ENCODE results near the gene C2CD2.

The C2CD2 gene

GRCh38 chr21:41883582-41883981 is 70.2 kb downstream of the C2CD2 start:
- H3K27ac ChIP-seq = no peak overlapping the region
- H3K4me1 ChIP-seq = peaks cover 0 to 6% (median 0%) of the 10 kb centered on the region in 4 donors
- DNase-seq = no peak
- intact Hi-C loops (cut with DNase I; ENCODE audit: low total_unique reads) = no loop called here
- peaks cover 0 to 10% (median 6%) of the 10 kb centered on the region in 3 donors for H3K36me3 ChIP-seq
- TF ChIP-seq CTCF (IDR thresholded peaks at IDR 0.05) = no peak
- H3K27me3 ChIP-seq = no peaks in the 10 kb centered on the region
- H3K9me3 ChIP-seq = no peaks in the 10 kb centered on the region
- no peak overlapping the region for H3K4me3 ChIP-seq

- Histone ChIP-seq H3K27me3 (no peaks in the 10 kb centered on the region), H3K4me1 (peaks cover 0 to 19% (median 9%) of the 10 kb centered on the region in 4 donors), H3K9me3 (no peaks in the 10 kb centered on the region), H3K27ac (no peak overlapping the region), H3K36me3 (no peaks in the 10 kb centered on the region), H3K4me3 (no peak overlapping the region)
- intact Hi-C loops (cut with DNase I; ENCODE audit: low total_unique reads) = no loop called here
- DNase-seq = no peak
- TF ChIP-seq CTCF (IDR thresholded peaks at IDR 0.05) = no peak
Measured at GRCh38 chr21:41881051-41881450, 72.8 kb downstream of the C2CD2 start.

- no peaks in the 10 kb centered on the region for H3K27me3 ChIP-seq
- H3K4me1 ChIP-seq = peaks cover 0 to 19% (median 9%) of the 10 kb centered on the region in 4 donors
- DNase-seq = no peak
- intact Hi-C loops (cut with DNase I; ENCODE audit: low total_unique reads) = no loop called here
- TF ChIP-seq CTCF (IDR thresholded peaks at IDR 0.05) = no peak
- no peak overlapping the region for H3K27ac ChIP-seq
- H3K9me3 ChIP-seq = no peaks in the 10 kb centered on the region
- peak overlapping the region; percentile 75 to 96 for H3K4me3 ChIP-seq
- no peaks in the 10 kb centered on the region for H3K36me3 ChIP-seq
Measured at GRCh38 chr21:41880153-41880552, 73.7 kb downstream of the C2CD2 start.

- TF ChIP-seq CTCF (IDR thresholded peaks at IDR 0.05) = no peak
- Histone ChIP-seq H3K27ac (peak within 1 kb of the TSS; percentile 82 to 93), H3K27me3 (no peaks in the 10 kb centered on the region), H3K9me3 (no peaks in the 10 kb centered on the region), H3K36me3 (no peaks in the 10 kb centered on the region), H3K4me1 (peaks cover 0 to 19% (median 9%) of the 10 kb centered on the region in 4 donors), H3K4me3 (peak within 1 kb of the TSS; percentile 75 to 96)
- peak; percentile 72 to 89 for DNase-seq
- intact Hi-C loops (cut with DNase I; ENCODE audit: low total_unique reads) = loop anchor here (1.0 kb wide), 1 partner anchor 131 kb away; the partner anchor contains the start of gene ZBTB21
Measured at GRCh38 chr21:41879190-41879998, 74.4 kb downstream of the C2CD2 start, which contains the start of gene PRDM15. PRDM15 (minus strand) TSS chr21:41879344; CDS start chr21:41860363, 18,981 bp downstream.

- Histone ChIP-seq H3K4me1 (peaks cover 0 to 19% (median 9%) of the 10 kb centered on the region in 4 donors), H3K27me3 (no peaks in the 10 kb centered on the region), H3K27ac (peak overlapping the region; percentile 81 to 93), H3K36me3 (no peaks in the 10 kb centered on the region), H3K4me3 (peak overlapping the region; percentile 75 to 96), H3K9me3 (no peaks in the 10 kb centered on the region)
- TF ChIP-seq CTCF (IDR thresholded peaks at IDR 0.05) = no peak
- intact Hi-C loops (cut with DNase I; ENCODE audit: low total_unique reads) = loop anchor here (1.0 kb wide), 1 partner anchor 131 kb away; the partner anchor contains the start of gene ZBTB21
- peak; percentile 81 to 88 for DNase-seq
Measured at GRCh38 chr21:41878831-41879189, 75.0 kb downstream of the C2CD2 start.

All from tibial artery (tissue), 4 donors.